Neural crest cell (in vitro differentiated cells): ENCODE results near the gene SPR. TPM values are rescaled to one million over a fixed set of nuclear protein-coding genes. Genes with fewer than 3 reads are reported as not detected.

Source experiments
- DNase-seq: peaks from one replicate; pipeline ENCODE4 v3.0.0; 2021; ENCODE audit warnings: low read depth, mixed read lengths, low spot score
- H3K27ac Mint-ChIP-seq: one replicate; pipeline ENCODE4 v1.8.0; 2021; ENCODE audit warnings: mild to moderate bottlenecking, mixed read lengths; ENCODE audit not compliant: unreplicated experiment
- H3K27me3 Mint-ChIP-seq: 2 replicates; pipeline ENCODE4 v1.8.0; 2021; ENCODE audit warnings: low read depth, mild to moderate bottlenecking, mixed read lengths
- H3K36me3 Mint-ChIP-seq: 2 replicates; pipeline ENCODE4 v1.8.0; 2021; ENCODE audit warnings: low read depth, mild to moderate bottlenecking, mixed read lengths
- H3K4me1 Mint-ChIP-seq: 2 replicates; pipeline ENCODE4 v1.8.0; 2021; ENCODE audit warnings: mixed read lengths
- H3K4me3 Mint-ChIP-seq: one replicate; pipeline ENCODE4 v1.8.0; 2021; ENCODE audit warnings: mild to moderate bottlenecking, mixed read lengths
- H3K9me3 Mint-ChIP-seq: 2 replicates; pipeline ENCODE4 v1.8.0; 2021; ENCODE audit warnings: mixed read lengths
- CTCF ChIP-seq: fragments of 200-600 bp; sonication (generic); conservative IDR thresholded peaks from 2 replicates; pipeline ENCODE4 v1.5.0; 2021; ENCODE audit warnings: antibody characterized with exemption, mild to moderate bottlenecking
- total RNA-seq: library from RNA; stranded (reverse); gene quantifications from 2 replicates; pipeline ENCODE4 v1.2.1, GENCODE V29; 2021

SPR gene
- total RNA-seq, 1 donor from 2014 or later: 6.3 TPM

GRCh38 chr2:72883356-72883962, 3.7 kb upstream of the SPR start:
- no peaks in the 10 kb centered on the region for H3K9me3 Mint-ChIP-seq
- H3K27ac Mint-ChIP-seq: no peak overlapping the region
- no peak for TF ChIP-seq CTCF
- peak; percentile 68 for DNase-seq
- H3K4me1 Mint-ChIP-seq: peaks cover 9% of the 10 kb centered on the region
- peaks cover 71% of the 10 kb centered on the region for H3K27me3 Mint-ChIP-seq
- H3K36me3 Mint-ChIP-seq: no peaks in the 10 kb centered on the region
- peak overlapping the region; percentile 23 for H3K4me3 Mint-ChIP-seq

- peaks cover 9% of the 10 kb centered on the region for H3K4me1 Mint-ChIP-seq
- DNase-seq: no peak
- H3K9me3 Mint-ChIP-seq: no peaks in the 10 kb centered on the region
- TF ChIP-seq CTCF: no peak
- no peaks in the 10 kb centered on the region for H3K36me3 Mint-ChIP-seq
- H3K27me3 Mint-ChIP-seq: peaks cover 67% of the 10 kb centered on the region
- H3K27ac Mint-ChIP-seq: peak overlapping the region; percentile 67
- H3K4me3 Mint-ChIP-seq: peak overlapping the region; percentile 87
Measured at GRCh38 chr2:72886505-72887031, 640 bp upstream of the SPR start.

GRCh38 chr2:72887740-72888437, 681 bp downstream of the SPR start:
- no peaks in the 10 kb centered on the region for H3K36me3 Mint-ChIP-seq
- peak; percentile 89 for DNase-seq
- H3K4me1 Mint-ChIP-seq: peaks cover 9% of the 10 kb centered on the region
- TF ChIP-seq CTCF: peak; percentile 92
- H3K9me3 Mint-ChIP-seq: no peaks in the 10 kb centered on the region
- H3K27me3 Mint-ChIP-seq: peaks cover 57% of the 10 kb centered on the region
- peak overlapping the region; percentile 87 for H3K4me3 Mint-ChIP-seq
- no peak overlapping the region for H3K27ac Mint-ChIP-seq

- Mint-ChIP-seq H3K4me1 (peaks cover 9% of the 10 kb centered on the region), H3K9me3 (no peaks in the 10 kb centered on the region), H3K4me3 (peak overlapping the region; percentile 75), H3K36me3 (no peaks in the 10 kb centered on the region), H3K27me3 (peaks cover 53% of the 10 kb centered on the region), H3K27ac (peak overlapping the region; percentile 50)
- DNase-seq: no peak
- TF ChIP-seq CTCF: no peak
Measured at GRCh38 chr2:72888438-72889202, 1.4 kb downstream of the SPR start.

- TF ChIP-seq CTCF: no peak
- no peak overlapping the region for H3K27ac Mint-ChIP-seq
- H3K4me1 Mint-ChIP-seq: peaks cover 9% of the 10 kb centered on the region
- H3K36me3 Mint-ChIP-seq: no peaks in the 10 kb centered on the region
- H3K9me3 Mint-ChIP-seq: no peaks in the 10 kb centered on the region
- peaks cover 50% of the 10 kb centered on the region for H3K27me3 Mint-ChIP-seq
- no peak overlapping the region for H3K4me3 Mint-ChIP-seq
- no peak for DNase-seq
Measured at GRCh38 chr2:72889991-72890390, 2.8 kb downstream of the SPR start.
